Activated naive CD8-positive, alpha-beta T cell treated with anti-CD3 and anti-CD28 coated beads, Interleukin-2, amount 10 ng/mL, durations not matched to agents 7 days and 5 days (primary cell): ENCODE data around the gene NCOA5. TPM values are rescaled to one million over a fixed set of nuclear protein-coding genes. Genes with fewer than 3 reads are reported as not detected.
A peak's percentile ranks its signal among the peaks of the same experiment; 100 is the strongest.
"Not testable (repeated sequence)": the region's sequence is repeated elsewhere in the genome, so short reads cannot be mapped to it uniquely, and the experiment has no call there.

Source experiments
- ATAC-seq: fragments of 150-1000 bp; cut with Tn5 transposase; one replicate; pipeline ENCODE4 v1.10.0; 2021; ENCODE audit warnings: low read depth, moderate library complexity
- POLR2A ChIA-PET: fragments of 350-600 bp; sonication (Branson Sonifier 250); formaldehyde crosslinking; loops from one replicate; lab custom pipeline; 2021; ENCODE audit warnings: antibody characterized with exemption; lab: Charles Lee
- DNase-seq: peaks from one replicate; pipeline ENCODE4 v3.0.0; 2021
- H3K27ac Mint-ChIP-seq: one replicate; pipeline ENCODE4 v1.8.0; 2022; ENCODE audit warnings: mild to moderate bottlenecking, mixed read lengths
- H3K27me3 Mint-ChIP-seq: one replicate; pipeline ENCODE4 v1.8.0; 2022; ENCODE audit warnings: mild to moderate bottlenecking, moderate library complexity, mixed read lengths
- H3K36me3 Mint-ChIP-seq: one replicate; pipeline ENCODE4 v1.8.0; 2021; ENCODE audit warnings: mild to moderate bottlenecking, mixed read lengths
- H3K4me1 Mint-ChIP-seq: one replicate; pipeline ENCODE4 v1.8.0; 2021; ENCODE audit warnings: mixed read lengths
- H3K4me3 Mint-ChIP-seq: one replicate; pipeline ENCODE4 v1.8.0; 2022; ENCODE audit warnings: mild to moderate bottlenecking, moderate library complexity, mixed read lengths
- H3K9me3 Mint-ChIP-seq: one replicate; pipeline ENCODE4 v1.8.0; 2021; ENCODE audit warnings: mixed read lengths
- total RNA-seq, 2 experiments: library from RNA; stranded (reverse); gene quantifications; one replicate each; pipeline ENCODE4 v1.2.3, GENCODE V29; 2021

NCOA5 gene
- total RNA-seq, 2 experiments from 2014 or later: 27.8 to 32.8 TPM

GRCh38 chr20:46091622-46092535, 2.1 kb upstream of the NCOA5 start:
- ATAC-seq, H3K36me3 Mint-ChIP-seq, DNase-seq, H3K27me3 Mint-ChIP-seq, H3K4me3 Mint-ChIP-seq, H3K27ac Mint-ChIP-seq, POLR2A ChIA-PET, H3K9me3 Mint-ChIP-seq: not testable (repeated sequence)
- peaks cover 21% of the 10 kb centered on the region for H3K4me1 Mint-ChIP-seq

DNA sequence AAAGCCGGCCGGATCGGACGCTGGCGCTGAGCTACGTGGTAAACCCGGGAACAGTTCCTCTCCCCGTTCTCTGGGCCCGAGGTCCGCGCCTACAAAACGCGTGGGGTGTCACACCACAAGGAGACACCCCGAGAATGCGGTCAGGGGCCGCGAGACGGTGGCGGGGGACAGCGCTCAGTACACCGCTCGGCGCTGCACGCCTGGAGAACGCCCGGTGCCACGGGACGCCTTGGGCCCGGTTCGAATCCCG, 670 bp downstream of the NCOA5 start:
- H3K27me3 Mint-ChIP-seq: peaks cover 3% of the 10 kb centered on the region
- peak overlapping the region; percentile 86 for H3K27ac Mint-ChIP-seq
- H3K4me3 Mint-ChIP-seq: peak overlapping the region; percentile 83

GRCh38 chr20:46088409-46089166, 1.2 kb downstream of the NCOA5 start:
- Mint-ChIP-seq H3K9me3 (no peaks in the 10 kb centered on the region), H3K4me1 (peaks cover 30% of the 10 kb centered on the region), H3K27ac (peak overlapping the region; percentile 86), H3K4me3 (peak overlapping the region; percentile 83), H3K36me3 (peaks cover 2% of the 10 kb centered on the region), H3K27me3 (peaks cover under 1% of the 10 kb centered on the region)
- DNase-seq (no peak), ATAC-seq (no peak)
- POLR2A ChIA-PET: interaction anchor here (1.2 kb wide), 1 partner anchor 155 kb away, joined by 3 read pairs; no protein-coding TSS in a partner anchor

More for the DNA sequence above, 670 bp downstream of the NCOA5 start:
- peaks cover 2% of the 10 kb centered on the region for H3K36me3 Mint-ChIP-seq
- no peaks in the 10 kb centered on the region for H3K9me3 Mint-ChIP-seq
- POLR2A ChIA-PET: no interaction called here
- peak; percentile 44 for ATAC-seq
- no peak for DNase-seq
- H3K4me1 Mint-ChIP-seq: peaks cover 29% of the 10 kb centered on the region

- no peak for ATAC-seq
- H3K27me3 Mint-ChIP-seq: no peaks in the 10 kb centered on the region
- POLR2A ChIA-PET: no interaction called here
- peaks cover 2% of the 10 kb centered on the region for H3K36me3 Mint-ChIP-seq
- DNase-seq: no peak
- H3K9me3 Mint-ChIP-seq: no peaks in the 10 kb centered on the region
- no peak overlapping the region for H3K27ac Mint-ChIP-seq
- no peak overlapping the region for H3K4me3 Mint-ChIP-seq
- peaks cover 31% of the 10 kb centered on the region for H3K4me1 Mint-ChIP-seq
These were observed 2.6 kb downstream of the NCOA5 start for GRCh38 chr20:46087161-46087560.

GRCh38 chr20:46085179-46085851, 4.4 kb downstream of the NCOA5 start:
- no peak overlapping the region for H3K27ac Mint-ChIP-seq
- no peaks in the 10 kb centered on the region for H3K9me3 Mint-ChIP-seq
- H3K27me3 Mint-ChIP-seq: no peaks in the 10 kb centered on the region
- DNase-seq (no peak), ATAC-seq (no peak)
- H3K4me3 Mint-ChIP-seq: no peak overlapping the region
- H3K36me3 Mint-ChIP-seq: peaks cover 2% of the 10 kb centered on the region
- peaks cover 27% of the 10 kb centered on the region for H3K4me1 Mint-ChIP-seq
- POLR2A ChIA-PET: no interaction called here

GRCh38 chr20:46084805-46085178, 5.0 kb downstream of the NCOA5 start:
- POLR2A ChIA-PET: no interaction called here
- no peaks in the 10 kb centered on the region for H3K9me3 Mint-ChIP-seq
- H3K4me3 Mint-ChIP-seq: no peak overlapping the region

GRCh38 chr20:46083531-46084061, 6.2 kb downstream of the NCOA5 start:
- H3K36me3 Mint-ChIP-seq: peaks cover 2% of the 10 kb centered on the region
- no peaks in the 10 kb centered on the region for H3K27me3 Mint-ChIP-seq
- H3K27ac Mint-ChIP-seq: no peak overlapping the region
- POLR2A ChIA-PET: no interaction called here
- no peaks in the 10 kb centered on the region for H3K9me3 Mint-ChIP-seq
- no peak for DNase-seq
- no peak overlapping the region for H3K4me3 Mint-ChIP-seq
- peaks cover 22% of the 10 kb centered on the region for H3K4me1 Mint-ChIP-seq
- no peak for ATAC-seq

More at GRCh38 chr20:46084805-46085178, 5.0 kb downstream of the NCOA5 start:
- Mint-ChIP-seq H3K27me3 (no peaks in the 10 kb centered on the region), H3K36me3 (peaks cover 2% of the 10 kb centered on the region), H3K4me1 (peaks cover 23% of the 10 kb centered on the region), H3K27ac (no peak overlapping the region)
- DNase-seq: no peak
- ATAC-seq: no peak

DNA sequence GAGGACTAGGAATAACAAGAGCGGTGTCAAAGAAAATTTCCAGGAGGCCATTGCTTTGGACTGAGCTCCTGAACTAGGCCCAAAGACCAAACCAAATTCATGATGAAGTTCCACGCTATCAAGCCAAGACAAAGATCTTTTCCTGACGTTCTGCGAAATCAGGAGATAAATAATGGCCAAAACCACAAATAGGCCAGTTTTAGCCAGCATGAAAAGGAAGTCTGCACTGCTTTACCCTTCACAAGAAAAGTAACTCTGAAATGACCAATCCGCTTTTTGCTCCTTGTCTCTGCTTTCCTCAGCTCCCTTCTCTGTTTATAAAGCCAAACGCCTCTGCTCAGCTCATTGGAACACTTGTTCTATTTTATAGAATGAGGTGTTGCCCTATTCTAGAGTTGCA, 6.7 kb downstream of the NCOA5 start:
- Mint-ChIP-seq H3K4me3 (no peak overlapping the region), H3K27ac (no peak overlapping the region), H3K9me3 (no peaks in the 10 kb centered on the region), H3K4me1 (peaks cover 17% of the 10 kb centered on the region), H3K36me3 (peaks cover 2% of the 10 kb centered on the region), H3K27me3 (no peaks in the 10 kb centered on the region)
- POLR2A ChIA-PET: no interaction called here
- DNase-seq (no peak), ATAC-seq (no peak)

DNA sequence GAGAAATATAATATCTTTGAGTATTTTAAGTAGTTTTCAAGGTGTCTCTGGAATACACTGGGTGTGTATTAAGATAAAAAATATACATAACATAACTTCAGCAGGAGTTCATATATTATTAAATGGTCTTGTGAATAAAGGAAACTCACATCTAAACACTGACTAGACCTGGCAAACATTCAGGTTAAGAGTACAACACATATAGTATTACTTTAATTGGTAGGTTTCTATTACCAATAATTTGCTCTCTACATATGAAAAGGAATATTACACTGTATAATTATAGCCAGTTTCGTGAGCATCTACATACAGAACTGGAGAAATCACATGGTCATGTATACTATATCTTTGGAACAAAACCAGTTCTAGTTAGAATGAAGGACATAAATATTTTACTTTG, 8.7 kb downstream of the NCOA5 start:
- POLR2A ChIA-PET: no interaction called here
- H3K27me3 Mint-ChIP-seq: no peaks in the 10 kb centered on the region
- DNase-seq: no peak
- H3K4me1 Mint-ChIP-seq: peaks cover 6% of the 10 kb centered on the region
- no peaks in the 10 kb centered on the region for H3K9me3 Mint-ChIP-seq
- peaks cover 4% of the 10 kb centered on the region for H3K36me3 Mint-ChIP-seq
- no peak overlapping the region for H3K4me3 Mint-ChIP-seq
- no peak overlapping the region for H3K27ac Mint-ChIP-seq
- ATAC-seq: no peak

GRCh38 chr20:46078954-46079353, 10.8 kb downstream of the NCOA5 start:
- H3K36me3 Mint-ChIP-seq: peaks cover 2% of the 10 kb centered on the region
- no peak overlapping the region for H3K4me3 Mint-ChIP-seq
- ATAC-seq (no peak), DNase-seq (no peak)
- H3K4me1 Mint-ChIP-seq: peaks cover 5% of the 10 kb centered on the region
- POLR2A ChIA-PET: no interaction called here
- no peak overlapping the region for H3K27ac Mint-ChIP-seq
- H3K9me3 Mint-ChIP-seq: no peaks in the 10 kb centered on the region
- H3K27me3 Mint-ChIP-seq: no peaks in the 10 kb centered on the region

DNA sequence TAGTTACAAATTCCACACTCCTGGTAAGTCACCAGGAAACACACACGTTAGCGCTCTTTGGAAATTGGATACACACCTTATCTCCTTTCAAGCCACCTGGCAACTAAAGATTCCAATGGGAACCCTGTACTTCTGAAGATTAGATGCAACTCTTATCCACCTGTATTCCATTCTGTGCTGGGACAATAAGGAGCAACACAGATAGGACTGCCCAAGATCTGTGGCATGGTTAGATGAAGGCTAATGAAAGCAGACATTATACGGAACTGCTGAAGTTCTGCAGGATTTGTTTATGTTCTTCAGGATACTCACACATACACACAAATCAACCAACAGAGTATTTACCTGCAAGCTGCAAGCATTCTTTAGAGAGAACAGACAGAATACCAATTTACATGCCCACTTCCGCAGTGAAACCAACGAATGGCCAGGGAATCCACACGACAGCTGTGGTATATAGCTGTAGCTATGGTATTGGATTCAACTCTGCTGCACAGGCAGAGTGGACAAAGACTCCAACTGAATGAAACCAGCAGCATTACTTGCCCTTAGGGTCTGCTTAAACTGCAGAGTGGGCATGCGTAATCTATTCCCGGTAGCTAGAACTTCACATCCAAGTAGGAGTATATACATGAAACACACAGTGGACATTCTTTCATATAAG, 12.0 kb downstream of the NCOA5 start:
- Mint-ChIP-seq H3K4me3 (no peak overlapping the region), H3K4me1 (peaks cover 4% of the 10 kb centered on the region), H3K27me3 (no peaks in the 10 kb centered on the region), H3K36me3 (peaks cover 2% of the 10 kb centered on the region), H3K27ac (no peak overlapping the region), H3K9me3 (no peaks in the 10 kb centered on the region)
- no peak for ATAC-seq
- POLR2A ChIA-PET: no interaction called here
- DNase-seq: no peak

- no peak overlapping the region for H3K4me3 Mint-ChIP-seq
- ATAC-seq: no peak
- POLR2A ChIA-PET: no interaction called here
- no peaks in the 10 kb centered on the region for H3K9me3 Mint-ChIP-seq
- H3K27me3 Mint-ChIP-seq: no peaks in the 10 kb centered on the region
- H3K27ac Mint-ChIP-seq: no peak overlapping the region
- DNase-seq: no peak
- H3K4me1 Mint-ChIP-seq: peaks cover 4% of the 10 kb centered on the region
- peaks cover 2% of the 10 kb centered on the region for H3K36me3 Mint-ChIP-seq
These were observed 13.0 kb downstream of the NCOA5 start for GRCh38 chr20:46076806-46077205.

DNA sequence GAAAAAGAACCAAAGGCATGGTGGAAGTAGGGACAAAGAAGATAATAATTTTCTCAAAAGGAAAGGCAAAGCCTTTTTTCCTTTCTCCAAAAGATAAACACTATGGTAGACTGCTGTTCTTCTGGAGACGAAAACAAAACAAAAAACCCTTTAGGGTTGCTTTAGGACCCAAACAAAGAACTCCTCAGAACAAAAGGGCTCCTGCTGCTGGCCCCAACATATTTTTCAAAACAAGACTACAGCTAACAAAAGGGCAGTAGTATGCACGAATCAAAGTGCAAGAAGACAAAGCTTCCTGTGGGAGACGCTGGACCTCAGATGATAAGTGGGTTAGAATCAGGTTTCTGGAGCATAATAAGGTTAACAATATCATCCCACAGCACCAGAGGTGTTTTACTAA, 15.8 kb downstream of the NCOA5 start:
- Mint-ChIP-seq H3K4me3 (no peak overlapping the region), H3K4me1 (peaks cover 4% of the 10 kb centered on the region), H3K27ac (no peak overlapping the region), H3K36me3 (peaks cover 4% of the 10 kb centered on the region), H3K27me3 (no peaks in the 10 kb centered on the region), H3K9me3 (no peaks in the 10 kb centered on the region)
- ATAC-seq (no peak), DNase-seq (no peak)
- POLR2A ChIA-PET: no interaction called here
